Esophagus muscularis mucosa (tissue), 4 donors: ENCODE measurements around the gene KSR1.

Experiments used
- CTCF ChIP-seq, 3 experiments: fragments of 200-600 bp in 2 of 3; fragments of 450-650 bp in 1 of 3; sonication (generic) in 2 of 3; IDR thresholded peaks; one replicate each; pipeline ENCODE4 v1.5.1; 2017 to 2019; ENCODE audit warnings: antibody characterized with exemption in 3 of 3, mild to moderate bottlenecking in 2 of 3, moderate library complexity in 1 of 3
- EP300 ChIP-seq: sonication (generic); formaldehyde crosslinking; IDR thresholded peaks from one replicate; pipeline ENCODE4 v1.6.1; 2017; ENCODE audit warnings: antibody characterized with exemption
- POLR2A ChIP-seq: fragments of 450-650 bp; IDR thresholded peaks from one replicate; pipeline ENCODE4 v1.6.1; 2017; ENCODE audit warnings: antibody characterized with exemption, moderate library complexity, mild to moderate bottlenecking, low read depth
- POLR2AphosphoS5 ChIP-seq, 2 donors: sonication (generic); formaldehyde crosslinking; IDR thresholded peaks; one replicate each; pipeline ENCODE4 v1.6.1; 2017; ENCODE audit warnings: antibody characterized with exemption in 2 of 2

DNA sequence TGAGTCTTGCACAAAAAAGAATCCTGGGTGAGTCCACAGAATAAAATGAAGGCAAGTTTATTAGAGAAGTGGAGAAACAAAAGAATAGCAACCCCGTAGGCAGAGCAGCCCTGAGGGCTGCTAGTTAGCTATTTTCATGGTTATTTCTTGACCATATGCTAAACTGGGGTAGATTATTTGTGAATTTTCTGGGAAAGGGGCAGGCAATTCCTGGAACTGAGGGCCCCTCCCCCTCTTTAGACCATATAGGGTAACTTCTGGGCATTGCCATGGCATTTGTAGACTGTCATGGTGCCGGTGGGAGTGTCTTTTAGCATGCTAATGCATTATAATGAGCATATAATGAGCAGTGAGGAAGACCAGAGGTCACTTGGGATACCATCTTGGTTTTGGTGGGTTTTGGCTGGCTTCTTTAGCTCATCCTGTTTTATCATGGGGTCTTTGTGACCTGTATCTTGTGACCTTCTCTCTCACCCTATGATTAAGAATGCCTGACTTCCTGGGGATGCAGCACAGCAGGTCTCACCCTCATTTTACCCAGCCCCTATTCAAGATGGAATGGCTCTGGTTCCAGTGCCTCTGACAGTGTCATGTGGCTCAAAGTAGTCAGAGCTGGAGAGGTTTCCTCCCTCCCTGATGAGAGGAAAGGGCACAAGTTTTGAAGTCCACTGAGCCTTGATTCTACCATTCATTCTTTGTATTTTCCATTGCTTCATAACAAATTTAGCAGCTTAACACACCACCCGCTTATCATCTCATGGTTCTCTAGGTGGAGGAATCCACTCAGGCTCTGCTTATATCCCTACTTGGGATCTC, 119.1 kb downstream of the KSR1 start:
- TF ChIP-seq CTCF (IDR thresholded peaks at IDR 0.05) (no peak), POLR2A (no peak), POLR2AphosphoS5 (IDR thresholded peaks at IDR 0.05) (no peak), EP300 (no peak)
